ENCODE data around the gene CES3.

Gene CES3

GRCh38 chr16:66961065-66961744, at the start of gene CES3:
Gene CES3, plus strand, starts transcription at chr16:66961266. Its CDS starts 42 bp downstream, at chr16:66961308.
- TF ChIP-seq CTCF (conservative IDR thresholded peaks at IDR 0.05; ENCODE audit: low read depth, low read length): peak; percentile 90
- no peak within 1 kb of the TSS for H3K4me3 ChIP-seq (ENCODE audit: low read depth, low read length)
- peak; percentile 84 for DNase-seq (ENCODE audit: low read depth)

- TF ChIP-seq CTCF (conservative IDR thresholded peaks at IDR 0.05; ENCODE audit: low read depth, low read length): no peak
- no peak overlapping the region for H3K4me3 ChIP-seq (ENCODE audit: low read depth, low read length)
- no peak for DNase-seq (ENCODE audit: low read depth)
Observed at GRCh38 chr16:66911801-66912200, 49.3 kb upstream of the CES3 start.

GRCh38 chr16:66913081-66913480, 48.0 kb upstream of the CES3 start:
- no peak overlapping the region for H3K4me3 ChIP-seq (ENCODE audit: low read depth, low read length)
- DNase-seq (ENCODE audit: low read depth): no peak
- TF ChIP-seq CTCF (conservative IDR thresholded peaks at IDR 0.05; ENCODE audit: low read depth, low read length): no peak

- no peak overlapping the region for H3K4me3 ChIP-seq (ENCODE audit: low read depth, low read length)
- TF ChIP-seq CTCF (conservative IDR thresholded peaks at IDR 0.05; ENCODE audit: low read depth, low read length): no peak
- no peak for DNase-seq (ENCODE audit: low read depth)
Observed at GRCh38 chr16:66913711-66914110, 47.4 kb upstream of the CES3 start.

- no peak for TF ChIP-seq CTCF (conservative IDR thresholded peaks at IDR 0.05; ENCODE audit: low read depth, low read length)
- H3K4me3 ChIP-seq (ENCODE audit: low read depth, low read length): no peak overlapping the region
- DNase-seq (ENCODE audit: low read depth): no peak
Observed at GRCh38 chr16:66914541-66914940, 46.5 kb upstream of the CES3 start.

- DNase-seq (ENCODE audit: low read depth): no peak
- TF ChIP-seq CTCF (conservative IDR thresholded peaks at IDR 0.05; ENCODE audit: low read depth, low read length): no peak
- no peak overlapping the region for H3K4me3 ChIP-seq (ENCODE audit: low read depth, low read length)
Observed at GRCh38 chr16:66915041-66915440, 46.0 kb upstream of the CES3 start.

GRCh38 chr16:66916518-66916917, 44.5 kb upstream of the CES3 start:
- TF ChIP-seq CTCF (conservative IDR thresholded peaks at IDR 0.05; ENCODE audit: low read depth, low read length): no peak
- H3K4me3 ChIP-seq (ENCODE audit: low read depth, low read length): no peak overlapping the region
- no peak for DNase-seq (ENCODE audit: low read depth)

Data from choroid plexus epithelial cell (primary cell).